HepG2 (cell line): Measurements from ENCODE around the gene LRP10. TPM values are rescaled to one million over a fixed set of nuclear protein-coding genes. Genes with fewer than 3 reads are reported as not detected.

ENCODE experiments used
- ADNP ChIP-seq: sonication (generic); formaldehyde crosslinking; IDR thresholded peaks from 2 replicates; pipeline ENCODE4 v1.4.0; 2020; ENCODE audit warnings: missing genetic modification reagents
- ARNTL ChIP-seq: sonication (generic); formaldehyde crosslinking; IDR thresholded peaks from 2 replicates; pipeline ENCODE4 v1.4.0; 2020; ENCODE audit warnings: mild to moderate bottlenecking, missing genetic modification reagents
- ETV5 ChIP-seq: IDR thresholded peaks from 2 replicates; pipeline ENCODE4 v1.6.1; 2018; ENCODE audit warnings: missing biosample characterization, missing genetic modification reagents, inconsistent platforms, borderline replicate concordance
- FLYWCH1 ChIP-seq: sonication (generic); formaldehyde crosslinking; IDR thresholded peaks from 2 replicates; pipeline ENCODE4 v1.8.1; 2023; ENCODE audit warnings: mild to moderate bottlenecking, missing genetic modification reagents
- MBD4 ChIP-seq: IDR thresholded peaks from 2 replicates; pipeline ENCODE4 v1.6.1; 2012; ENCODE audit warnings: low read length, inconsistent platforms, borderline replicate concordance
- MEF2D ChIP-seq: sonication (generic); formaldehyde crosslinking; IDR thresholded peaks from 2 replicates; pipeline ENCODE4 v1.5.1; 2020; ENCODE audit warnings: mild to moderate bottlenecking, missing genetic modification reagents
- NR1H2 ChIP-seq: sonication (generic); formaldehyde crosslinking; IDR thresholded peaks from 2 replicates; pipeline ENCODE4 v1.8.1; 2022; ENCODE audit warnings: low read depth, missing genetic modification reagents, borderline replicate concordance
- U2AF1 ChIP-seq: fragments of 200-400 bp; formaldehyde crosslinking; optimal IDR thresholded peaks from 2 replicates; pipeline ENCODE3; 2017; ENCODE audit warnings: mild to moderate bottlenecking, low read depth, low read length
- ZBED4 ChIP-seq: sonication (generic); formaldehyde crosslinking; IDR thresholded peaks from 2 replicates; pipeline ENCODE4 v1.4.0; 2020; ENCODE audit warnings: missing genetic modification reagents, borderline replicate concordance
- ZBTB33 ChIP-seq: sonication (generic); formaldehyde crosslinking; IDR thresholded peaks from 2 replicates; pipeline ENCODE4 v1.4.0; 2020; ENCODE audit warnings: missing genetic modification reagents
- ZEB1 ChIP-seq: IDR thresholded peaks from 2 replicates; pipeline ENCODE4 v1.6.1; 2012; ENCODE audit warnings: mild to moderate bottlenecking, low read depth, inconsistent platforms; ENCODE audit not compliant: insufficient replicate concordance
- ZNF30 ChIP-seq: sonication (generic); formaldehyde crosslinking; IDR thresholded peaks from 2 replicates; pipeline ENCODE4 v1.5.0; 2020; ENCODE audit warnings: mild to moderate bottlenecking, missing genetic modification reagents
- ZNF350 ChIP-seq: sonication (generic); formaldehyde crosslinking; IDR thresholded peaks from 2 replicates; pipeline ENCODE4 v1.4.0; 2020; ENCODE audit warnings: mild to moderate bottlenecking, low read depth, missing genetic modification reagents, borderline replicate concordance
- ZNF446 ChIP-seq: sonication (generic); formaldehyde crosslinking; IDR thresholded peaks from 2 replicates; pipeline ENCODE4 v1.5.0; 2020; ENCODE audit warnings: mild to moderate bottlenecking, missing genetic modification reagents
- ZNF619 ChIP-seq: sonication (generic); formaldehyde crosslinking; IDR thresholded peaks from 2 replicates; pipeline ENCODE4 v1.4.0; 2020; ENCODE audit warnings: mild to moderate bottlenecking, missing genetic modification reagents
- ZNF672 ChIP-seq: sonication (generic); formaldehyde crosslinking; IDR thresholded peaks from 2 replicates; pipeline ENCODE4 v1.8.1; 2022; ENCODE audit warnings: missing genetic modification reagents
- ZNF674 ChIP-seq: sonication (generic); formaldehyde crosslinking; IDR thresholded peaks from 2 replicates; pipeline ENCODE4 v1.5.0; 2020; ENCODE audit warnings: low read depth, mild to moderate bottlenecking, missing genetic modification reagents
- ZNF709 ChIP-seq: sonication (generic); formaldehyde crosslinking; IDR thresholded peaks from 2 replicates; pipeline ENCODE4 v1.5.0; 2020; ENCODE audit warnings: mild to moderate bottlenecking, missing genetic modification reagents
- ZNF773 ChIP-seq: sonication (generic); formaldehyde crosslinking; IDR thresholded peaks from 2 replicates; pipeline ENCODE4 v1.4.0; 2020; ENCODE audit warnings: missing genetic modification reagents, borderline replicate concordance
- ZSCAN21 ChIP-seq: sonication (generic); formaldehyde crosslinking; IDR thresholded peaks from 2 replicates; pipeline ENCODE4 v1.8.0; 2022; ENCODE audit warnings: mild to moderate bottlenecking, missing genetic modification reagents, moderate library complexity, borderline replicate concordance
- ZSCAN5A ChIP-seq: sonication (generic); formaldehyde crosslinking; IDR thresholded peaks from 2 replicates; pipeline ENCODE4 v1.8.0; 2022; ENCODE audit warnings: mild to moderate bottlenecking, missing genetic modification reagents, borderline replicate concordance
- polyA plus RNA-seq, 8 experiments: library from polyadenylated mRNA; depleted of rRNA in 3 of 8; stranded (reverse) in 7 of 8; unstranded in 1 of 8; fragments of >200 nt; fragmentation: Illumina TruSeq in 4 of 8; extraction: Trizol in 4 of 8; gene quantifications; 2 replicates each; pipeline versions ENCODE4 v1.2.1 to v1.2.3, GENCODE V29; 2011 to 2016; ENCODE audit warnings: low read depth in 4 of 8, missing spikeins in 1 of 8, mixed read lengths in 1 of 8; ENCODE audit not compliant: insufficient read depth in 1 of 8
- total RNA-seq, 5 experiments: library from RNA; depleted of rRNA; stranded (reverse); fragments of >200 nt; fragmentation: Illumina TruSeq; extraction: Trizol; gene quantifications; 2 replicates each; pipeline ENCODE4 v1.2.3, GENCODE V29; 2016; ENCODE audit warnings: low read depth in 1 of 5

The LRP10 gene
- total and polyA plus RNA-seq, 2 of the 13 experiments (the other 11 are each of a cell fraction or from before 2014, with no cell fraction given): 16.9 to 45.2 TPM

GRCh38 chr14:22829661-22830442, 41.7 kb upstream of the LRP10 start, which contains the start of gene MRPL52 (continued):
- TF ChIP-seq ZNF446 (no peak; the same call in none of the 2 replicates), ZNF773 (CRISPR knock-in tag) (peak; percentile 88; the same call in 1 of the 2 replicates), ZBED4 (peak; percentile 77; the same call in 1 of the 2 replicates), ZNF709 (peak; percentile 68; the same call in 1 of the 2 replicates), ZSCAN21 (no peak; the same call in 1 of the 2 replicates), U2AF1 (no peak), ZNF674 (no peak), ARNTL (CRISPR knock-in tag) (peak; percentile 89), ADNP (no peak), ZNF619 (CRISPR knock-in tag) (peak; percentile 88), ZNF30 (CRISPR knock-in tag) (peak; percentile 89; the same call in 1 of the 2 replicates), ZNF350 (CRISPR knock-in tag) (peak; percentile 98), ETV5 (CRISPR knock-in tag) (peak; percentile 94), ZBTB33 (CRISPR knock-in tag) (peak; percentile 2; the same call in 1 of the 2 replicates), ZEB1 (peak; percentile 76), MEF2D (CRISPR knock-in tag) (peak; percentile 84), NR1H2 (CRISPR knock-in tag) (peak; percentile 68; the same call in 1 of the 2 replicates), ZNF672 (CRISPR knock-in tag) (no peak), ZSCAN5A (CRISPR knock-in tag) (no peak), FLYWCH1 (no peak), MBD4 (no peak)
